ENCODE data around the gene MEP1A. TPM values are rescaled to one million over a fixed set of nuclear protein-coding genes. Genes with fewer than 3 reads are reported as not detected.

Gene MEP1A
- total RNA-seq, 1 experiment from 2014 or later, result 8.1 TPM

GRCh38 chr6:46819561-46819960, 26.4 kb downstream of the MEP1A start:
- Mint-ChIP-seq H3K27me3 (ENCODE audit: insufficient read depth, unreplicated experiment) (no peaks in the 10 kb centered on the region), H3K9me3 (ENCODE audit: unreplicated experiment) (peaks cover 2% of the 10 kb centered on the region), H3K27ac (ENCODE audit: unreplicated experiment) (no peak overlapping the region), H3K36me3 (ENCODE audit: insufficient read depth, unreplicated experiment) (peaks cover 9% of the 10 kb centered on the region), H3K4me1 (ENCODE audit: low read depth, unreplicated experiment) (peaks cover 7% of the 10 kb centered on the region), H3K4me3 (ENCODE audit: unreplicated experiment) (no peak overlapping the region)
- DNase-seq, result no peak
- POLR2A ChIA-PET, result no interaction called here
- CTCF ChIA-PET, result no interaction called here
- Histone ChIP-seq H3K27me3 (replicated peaks; ENCODE audit: control insufficient read depth, insufficient read depth, low read length) (no peaks in the 10 kb centered on the region), H3K4me3 (ENCODE audit: low read depth, low read length) (no peak overlapping the region), H3K9me3 (no peaks in the 10 kb centered on the region), H3K4me1 (peaks cover 22% of the 10 kb centered on the region), H3K36me3 (ENCODE audit: control insufficient read depth, insufficient read depth, low read length) (no peaks in the 10 kb centered on the region; the same call in 1 of the 2 replicates)
- no TSS peak for BruUV-seq (replicated peaks)
- TF ChIP-seq CTCF (IDR thresholded peaks at IDR 0.05; ENCODE audit: insufficient read depth in 1 of 2, low read depth in 1 of 2, low read length in 1 of 2, severe bottlenecking in 1 of 2, unreplicated experiment in 1 of 2), result no peak
- intact Hi-C loops (cut with micrococcal nuclease; ENCODE audit: unreplicated experiment), result no loop called here

- Mint-ChIP-seq H3K36me3 (ENCODE audit: insufficient read depth, unreplicated experiment) (peaks cover 9% of the 10 kb centered on the region), H3K4me1 (ENCODE audit: low read depth, unreplicated experiment) (peaks cover 7% of the 10 kb centered on the region), H3K4me3 (ENCODE audit: unreplicated experiment) (no peak overlapping the region), H3K27ac (ENCODE audit: unreplicated experiment) (no peak overlapping the region), H3K9me3 (ENCODE audit: unreplicated experiment) (no peaks in the 10 kb centered on the region), H3K27me3 (ENCODE audit: insufficient read depth, unreplicated experiment) (no peaks in the 10 kb centered on the region)
- ChIA-PET POLR2A (no interaction called here), CTCF (no interaction called here)
- Histone ChIP-seq H3K9me3 (no peaks in the 10 kb centered on the region), H3K4me1 (peaks cover 25% of the 10 kb centered on the region), H3K4me3 (ENCODE audit: low read depth, low read length) (no peak overlapping the region), H3K36me3 (ENCODE audit: control insufficient read depth, insufficient read depth, low read length) (no peaks in the 10 kb centered on the region; the same call in 1 of the 2 replicates), H3K27me3 (replicated peaks; ENCODE audit: control insufficient read depth, insufficient read depth, low read length) (no peaks in the 10 kb centered on the region)
- intact Hi-C loops (cut with micrococcal nuclease; ENCODE audit: unreplicated experiment), result loop anchor here (1.0 kb wide), 1 partner anchor 31 kb away; no protein-coding TSS in a partner anchor
- BruUV-seq (replicated peaks), result no TSS peak
- no peak for TF ChIP-seq CTCF (IDR thresholded peaks at IDR 0.05; ENCODE audit: insufficient read depth in 1 of 2, low read depth in 1 of 2, low read length in 1 of 2, severe bottlenecking in 1 of 2, unreplicated experiment in 1 of 2)
- no peak for DNase-seq
These were observed 28.3 kb downstream of the MEP1A start for GRCh38 chr6:46821458-46821881.

- Histone ChIP-seq H3K4me3 (ENCODE audit: low read depth, low read length) (no peak overlapping the region), H3K36me3 (ENCODE audit: control insufficient read depth, insufficient read depth, low read length) (peaks cover 6% of the 10 kb centered on the region), H3K27me3 (replicated peaks; ENCODE audit: control insufficient read depth, insufficient read depth, low read length) (no peaks in the 10 kb centered on the region), H3K4me1 (peaks cover 7% of the 10 kb centered on the region; the same call in 1 of the 2 replicates), H3K9me3 (no peaks in the 10 kb centered on the region)
- intact Hi-C loops (cut with micrococcal nuclease; ENCODE audit: unreplicated experiment), result no loop called here
- H3K27ac Mint-ChIP-seq (ENCODE audit: unreplicated experiment), result no peak overlapping the region
- no peak for TF ChIP-seq CTCF (IDR thresholded peaks at IDR 0.05; ENCODE audit: insufficient read depth in 1 of 2, low read depth in 1 of 2, low read length in 1 of 2, severe bottlenecking in 1 of 2, unreplicated experiment in 1 of 2)
- H3K27me3 Mint-ChIP-seq (ENCODE audit: insufficient read depth, unreplicated experiment), result no peaks in the 10 kb centered on the region
- no TSS peak for BruUV-seq (replicated peaks)
- H3K9me3 Mint-ChIP-seq (ENCODE audit: unreplicated experiment), result no peaks in the 10 kb centered on the region
- ChIA-PET CTCF (no interaction called here), POLR2A (no interaction called here)
- no peak for DNase-seq
- H3K4me1 Mint-ChIP-seq (ENCODE audit: low read depth, unreplicated experiment), result peaks cover 7% of the 10 kb centered on the region
- no peak overlapping the region for H3K4me3 Mint-ChIP-seq (ENCODE audit: unreplicated experiment)
- peaks cover 6% of the 10 kb centered on the region for H3K36me3 Mint-ChIP-seq (ENCODE audit: insufficient read depth, unreplicated experiment)
These were observed 35.8 kb downstream of the MEP1A start for GRCh38 chr6:46828939-46829338.

Data from Caco-2 (cell line).